HG03460 (cell line): Measurements from ENCODE around the gene CLN6.
"Not testable (repeated sequence)": the region's sequence is repeated elsewhere in the genome, so short reads cannot be mapped to it uniquely, and the experiment has no call there.

Source experiments
- ATAC-seq: cut with Tn5 transposase; IDR thresholded peaks from one replicate; pipeline ENCODE4 v1.9.1; 2021; ENCODE audit not compliant: unreplicated experiment

The CLN6 gene

GRCh38 chr15:68207176-68207935, 22.2 kb downstream of the CLN6 start:
- ATAC-seq = no peak

GRCh38 chr15:68206711-68207151, 22.8 kb downstream of the CLN6 start:
- no peak for ATAC-seq

GRCh38 chr15:68205954-68206539, 23.5 kb downstream of the CLN6 start:
- no peak for ATAC-seq

DNA sequence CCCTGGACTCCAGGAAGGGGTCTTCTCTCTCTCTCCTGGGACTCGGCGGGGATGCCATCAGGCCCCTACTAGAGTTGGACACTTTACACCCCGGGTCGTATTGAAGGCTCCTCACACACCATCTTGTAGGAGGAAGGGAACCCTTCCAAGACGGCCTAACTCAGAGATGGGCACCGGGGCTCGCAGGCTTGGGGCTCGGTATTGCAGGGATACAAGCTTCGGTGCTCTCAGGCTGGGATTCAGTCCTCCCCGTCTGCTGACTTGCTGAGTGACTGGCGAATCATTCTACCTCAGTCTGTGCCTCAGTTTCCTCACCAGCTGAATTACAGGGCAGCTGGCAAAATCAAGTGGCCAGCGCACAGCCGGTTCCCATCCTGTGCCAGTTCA, 24.0 kb downstream of the CLN6 start:
- ATAC-seq = no peak

DNA sequence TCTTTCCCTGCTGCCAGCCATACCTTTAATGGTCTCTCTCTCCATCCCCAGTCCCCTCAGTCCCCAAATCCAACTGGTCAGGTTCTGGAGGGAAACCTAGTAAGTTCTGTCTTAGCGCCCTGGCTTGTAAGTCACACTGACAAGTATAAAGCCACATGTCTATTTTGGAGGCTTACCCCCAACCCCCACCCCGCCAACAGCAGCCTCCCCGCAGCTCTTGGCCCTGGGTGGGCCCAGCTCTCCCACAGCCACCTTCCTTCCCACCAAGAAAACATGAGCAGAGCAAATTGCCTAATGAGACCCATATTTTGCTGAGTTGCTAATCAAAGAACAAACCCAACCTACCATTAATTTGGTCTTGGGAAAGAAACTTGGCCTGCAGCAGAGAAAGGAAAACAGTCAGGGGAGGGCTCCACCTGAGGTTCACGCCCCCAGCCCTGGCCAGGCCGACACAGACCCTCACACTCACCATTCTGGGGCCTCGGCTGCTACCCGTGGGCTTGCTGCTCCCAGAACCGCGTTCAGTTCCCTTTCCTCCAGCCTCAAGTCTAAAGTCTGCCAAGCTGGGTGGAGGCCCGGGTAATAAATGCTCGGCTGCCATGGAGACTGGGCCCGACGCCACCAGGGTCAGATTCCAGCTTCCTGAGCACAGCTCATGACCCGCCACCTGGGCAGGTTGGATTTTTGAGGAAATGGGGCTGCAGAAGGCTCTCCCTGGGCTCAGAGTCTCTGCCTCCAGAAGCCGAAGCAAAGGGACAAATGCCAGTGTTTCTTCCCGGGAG, 24.6 kb downstream of the CLN6 start, which contains the start of gene CALML4:
Gene CALML4, minus strand, starts transcription at position 557 of the 782 bp plus-strand sequence. Its CDS starts 85 bp downstream, at position 472.
- ATAC-seq = no peak

DNA sequence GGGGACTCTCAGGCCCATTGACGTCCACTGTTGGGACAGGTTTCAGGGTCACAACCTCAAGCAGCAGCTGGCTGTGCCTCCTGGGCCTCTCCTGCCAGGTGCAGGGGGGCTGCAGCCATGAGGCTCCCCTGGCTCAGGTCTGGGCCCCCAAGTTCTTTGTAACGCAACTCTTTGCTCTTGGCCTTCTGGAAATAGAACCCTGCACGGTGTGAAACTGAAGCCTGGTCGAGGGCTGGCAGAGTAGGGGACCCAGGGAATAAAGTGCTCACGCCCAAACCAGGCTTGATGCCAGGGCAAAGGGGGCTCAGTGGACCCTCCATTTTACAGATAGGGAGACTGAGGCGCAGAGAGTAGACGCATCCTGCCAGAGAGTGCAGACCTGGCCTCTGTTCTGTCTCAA, 25.2 kb downstream of the CLN6 start:
- ATAC-seq = no peak

DNA sequence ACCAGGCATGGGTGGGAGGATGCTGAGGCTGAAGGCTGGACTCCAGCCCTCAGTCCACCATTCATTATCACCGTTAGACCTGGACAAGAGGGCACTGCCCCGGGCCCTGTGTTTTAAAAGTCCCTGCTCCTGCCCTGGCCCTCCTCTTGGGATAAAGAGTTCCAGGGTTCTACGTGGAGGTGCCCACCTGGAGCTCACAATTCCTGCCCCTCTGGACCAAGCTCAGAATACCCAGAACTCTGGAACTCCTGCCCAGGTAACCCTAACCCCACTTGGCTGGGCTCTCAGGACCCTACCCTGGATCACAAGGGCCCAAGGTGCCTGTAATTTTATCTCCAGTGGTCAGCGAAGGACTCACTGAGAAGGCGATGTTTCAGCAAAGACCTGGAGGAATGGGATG, 25.6 kb downstream of the CLN6 start:
- no peak for ATAC-seq

- no peak for ATAC-seq
Observed at GRCh38 chr15:68203486-68203885, 26.0 kb downstream of the CLN6 start.

DNA sequence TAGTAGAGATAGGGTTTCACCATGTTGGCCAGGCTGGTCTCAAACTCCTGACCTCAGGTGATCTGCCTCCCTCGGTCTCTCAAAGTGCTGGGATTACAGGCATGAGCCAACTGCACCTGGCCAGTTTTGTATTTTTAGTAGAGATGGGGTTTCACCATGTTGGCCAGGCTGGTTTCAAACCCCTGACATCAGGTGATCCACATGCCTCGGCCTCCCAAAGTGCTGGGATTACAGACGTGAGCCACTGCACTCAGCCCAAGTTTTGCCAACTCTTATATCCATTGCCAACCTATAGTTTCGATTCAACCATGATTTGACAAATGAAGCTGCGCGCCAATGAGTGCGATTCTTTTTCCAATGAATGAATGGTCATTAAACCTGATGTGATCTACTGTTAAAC, 26.5 kb downstream of the CLN6 start:
- not testable (repeated sequence) for ATAC-seq

DNA sequence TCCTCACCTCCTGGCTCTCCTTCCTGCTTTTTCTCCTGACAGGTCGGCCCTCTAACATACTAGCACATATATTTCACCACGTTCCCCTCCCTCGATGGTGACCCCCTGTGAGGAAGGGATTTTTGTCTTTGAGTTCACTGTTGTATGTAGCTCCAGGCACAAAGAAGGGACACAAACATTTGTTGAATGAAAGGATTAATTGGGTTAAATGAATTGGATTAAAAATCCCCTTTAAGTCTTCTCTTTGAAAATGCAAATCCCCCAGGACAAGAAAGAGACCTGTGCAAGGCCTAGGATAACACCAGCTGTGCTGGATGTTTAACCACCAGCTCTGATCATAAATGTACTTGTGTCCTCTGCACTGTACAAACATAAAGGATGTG, 27.7 kb downstream of the CLN6 start:
- ATAC-seq = no peak

DNA sequence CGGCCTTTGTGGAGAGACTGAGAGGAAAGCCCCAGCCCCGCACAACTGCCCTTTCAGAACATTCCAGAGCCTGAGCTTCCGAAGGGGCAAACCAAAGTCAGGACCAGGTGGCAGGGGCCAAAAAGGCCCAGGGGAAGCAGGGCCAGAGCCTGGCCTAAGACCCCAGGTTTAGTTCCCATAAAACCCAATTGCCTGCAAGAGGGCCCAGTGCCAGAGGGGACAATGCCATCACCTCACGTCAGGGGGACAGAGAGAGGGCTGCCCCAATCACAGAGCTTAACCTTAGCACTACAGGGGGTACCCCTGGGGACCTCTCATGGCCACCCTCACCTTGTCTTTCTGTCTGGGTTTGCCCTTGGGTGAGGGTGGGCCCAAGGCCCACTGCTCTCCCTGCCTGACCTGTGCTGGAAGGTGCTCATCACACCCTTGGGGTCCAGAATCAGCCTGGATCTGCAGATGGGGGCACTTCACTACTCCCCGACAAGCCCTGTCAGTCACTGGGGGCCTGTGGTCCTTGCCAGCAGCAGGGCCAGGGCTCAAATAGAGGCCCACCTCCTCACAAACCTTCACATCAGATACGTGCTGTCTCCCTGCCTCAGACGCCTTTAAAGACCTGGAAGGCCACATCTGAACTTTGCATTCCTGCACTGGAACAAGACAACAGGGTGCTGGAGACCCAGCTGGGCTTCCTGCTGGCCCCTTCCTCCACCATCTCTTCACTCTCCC, 28.2 kb downstream of the CLN6 start:
- ATAC-seq = no peak

DNA sequence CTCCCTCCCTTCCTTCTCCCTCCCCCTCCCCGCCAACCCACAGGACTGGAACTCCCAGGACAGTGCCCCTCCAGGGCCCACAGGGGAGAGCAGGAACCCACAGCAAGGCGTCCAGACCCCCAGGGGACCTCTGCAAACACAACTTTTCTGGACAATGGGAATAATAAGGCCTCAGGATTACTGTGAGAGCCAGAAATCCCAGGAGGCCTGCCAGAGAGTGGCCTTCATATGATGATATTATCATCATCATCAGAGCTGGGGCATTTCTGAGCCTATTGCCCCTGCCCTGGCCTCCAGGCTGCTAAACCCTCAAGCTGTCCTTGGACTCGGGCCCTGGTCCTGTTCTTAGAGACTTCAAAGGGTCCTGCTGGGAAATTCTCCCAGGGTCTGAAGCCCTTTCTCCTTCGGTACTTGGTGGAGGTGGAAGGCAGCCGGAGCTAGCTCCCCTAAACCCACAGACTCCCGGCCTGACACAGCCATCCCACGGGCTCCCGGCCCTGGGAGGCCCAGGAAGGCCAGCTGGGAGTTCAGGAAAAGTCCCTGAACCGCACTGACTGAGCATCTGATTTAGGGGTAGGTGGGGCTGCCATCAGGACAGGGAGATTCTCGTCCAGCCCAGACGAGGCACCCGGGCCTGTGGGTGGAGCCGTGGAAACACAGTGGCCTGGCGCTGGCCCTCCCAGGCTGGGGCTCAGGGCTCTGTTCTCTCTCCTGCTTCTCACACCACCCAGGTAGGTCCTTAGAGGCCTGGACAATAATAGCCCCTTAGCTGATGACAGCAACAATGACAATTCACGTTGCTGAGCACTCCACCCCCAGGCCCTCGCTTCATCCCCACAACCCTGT, 29.3 kb downstream of the CLN6 start:
- ATAC-seq = no peak

DNA sequence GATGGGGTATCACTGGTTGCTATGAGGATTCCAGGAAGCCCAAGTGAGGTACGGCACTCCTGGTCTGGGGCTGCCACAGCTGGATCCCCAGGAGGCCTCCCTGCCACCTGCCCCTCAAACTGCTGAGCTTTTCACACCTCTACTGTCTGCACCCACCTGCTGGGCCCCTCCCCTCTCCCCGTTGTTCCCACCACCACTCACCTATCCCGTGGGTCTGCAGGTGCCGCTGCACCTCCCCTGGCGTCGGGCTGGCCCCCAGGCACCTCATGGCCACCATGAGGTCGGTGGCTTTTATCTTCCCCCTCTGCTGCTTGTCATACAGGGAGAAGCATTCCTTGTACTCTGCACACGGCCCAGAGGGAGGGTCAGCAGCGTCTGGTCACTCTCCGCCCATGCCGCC, 30.2 kb downstream of the CLN6 start:
- no peak for ATAC-seq

GRCh38 chr15:68197661-68198437, 31.7 kb downstream of the CLN6 start:
- ATAC-seq = no peak

DNA sequence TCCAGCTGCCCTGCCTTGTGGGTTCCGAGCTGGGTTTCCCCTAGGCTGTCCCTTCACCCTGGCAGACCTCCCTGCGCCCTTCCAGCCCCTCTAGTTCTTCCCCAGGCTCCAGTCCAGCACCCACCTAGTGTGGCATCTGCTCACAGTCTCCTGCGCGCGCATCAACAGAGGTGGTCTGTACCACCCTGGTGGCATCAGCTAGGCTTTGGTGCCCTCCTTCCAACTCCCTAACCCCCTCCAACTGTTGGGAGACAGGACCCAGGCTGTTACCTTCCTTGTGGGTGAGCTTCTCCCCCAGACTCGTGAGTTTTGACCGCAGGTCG, 32.4 kb downstream of the CLN6 start:
- ATAC-seq = no peak

GRCh38 chr15:68196445-68197169, 32.9 kb downstream of the CLN6 start:
- no peak for ATAC-seq

DNA sequence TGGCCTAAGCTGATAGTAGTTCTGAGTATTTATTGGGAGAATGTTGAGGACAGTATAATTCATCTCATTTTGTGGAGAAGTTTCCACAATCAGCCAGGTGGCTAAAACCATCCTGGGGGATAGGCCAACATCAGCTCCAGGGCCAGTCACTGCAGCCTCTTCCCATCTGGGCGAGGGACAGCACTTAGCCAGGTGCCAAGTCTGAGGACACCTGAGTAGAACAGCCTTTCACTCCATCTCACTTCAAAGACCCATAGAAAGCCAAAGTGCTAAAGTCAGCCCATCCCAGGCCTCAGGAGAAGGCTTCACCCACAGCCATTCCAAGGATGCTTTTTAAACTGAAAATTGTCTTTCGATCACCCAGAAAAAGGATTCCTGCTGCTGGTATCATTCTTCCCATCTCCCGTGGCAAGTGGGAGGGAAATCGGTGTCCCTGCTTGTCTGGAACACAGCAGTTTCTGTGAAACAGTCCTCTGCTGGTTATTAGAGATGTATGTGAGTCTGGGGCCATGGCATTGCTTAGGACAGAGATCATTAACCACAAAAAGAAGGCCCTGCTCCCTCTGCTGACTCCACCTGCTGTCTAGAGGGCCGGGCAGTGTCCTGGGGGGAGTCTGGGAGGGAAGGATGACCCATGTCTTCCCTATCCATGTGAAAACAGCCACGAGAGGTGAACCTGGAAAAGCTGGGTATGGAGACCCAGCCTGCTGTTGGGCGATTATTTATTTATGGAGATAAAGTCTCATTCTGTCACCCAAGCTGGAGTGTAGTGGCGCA, 34.0 kb downstream of the CLN6 start:
- ATAC-seq = no peak

DNA sequence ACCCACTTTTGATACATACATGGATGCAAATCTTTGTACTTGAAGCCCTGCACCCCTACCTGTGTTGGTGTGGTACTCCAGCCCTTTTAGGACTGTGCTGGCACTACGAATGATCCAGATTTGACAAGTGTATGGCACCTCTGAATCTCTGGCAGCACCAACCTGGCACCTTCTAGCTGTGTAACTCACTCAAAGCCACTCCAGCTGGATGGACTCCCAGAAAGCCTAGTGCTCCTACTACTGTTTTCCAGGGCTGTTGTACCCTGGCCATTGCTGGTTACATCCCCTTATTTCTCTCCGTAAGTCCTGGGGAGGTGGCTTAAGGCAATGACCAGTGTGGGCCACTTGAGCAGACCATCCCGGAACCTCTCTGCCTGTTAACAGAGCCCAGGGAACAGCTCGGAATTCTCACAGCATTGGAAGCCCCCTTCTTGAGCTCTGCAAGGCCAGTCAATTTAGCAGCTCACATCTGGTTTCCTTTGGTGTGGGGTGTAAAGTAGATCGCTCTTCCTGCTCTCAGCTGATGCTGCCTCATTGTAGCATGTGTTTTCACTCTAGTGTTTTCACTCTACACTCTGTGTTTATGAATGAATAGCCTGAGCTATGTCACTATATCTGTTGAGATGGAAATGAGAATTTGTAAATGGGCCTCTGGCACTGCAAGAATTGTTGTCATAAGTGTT, 36.6 kb downstream of the CLN6 start:
- ATAC-seq = no peak
